Measurements from ENCODE around the gene GRIK3. TPM values are rescaled to one million over a fixed set of nuclear protein-coding genes. Genes with fewer than 3 reads are reported as not detected.

The GRIK3 gene
- total RNA-seq, 5 donors from 2014 or later (not counting 1 experiment from before 2014, with no cell fraction given) = 0.03 TPM; not detected in 4

GRCh38 chr1:37020653-37021277 lies 13.6 kb downstream of the GRIK3 start:
- Mint-ChIP-seq H3K4me1 (no peaks in the 10 kb centered on the region), H3K4me3 (no peak overlapping the region), H3K27ac (no peak overlapping the region), H3K9me3 (no peaks in the 10 kb centered on the region), H3K36me3 (no peaks in the 10 kb centered on the region), H3K27me3 (peaks cover 24 to 38% of the 10 kb centered on the region in 2 donors)
- Histone ChIP-seq H3K4me3 (ENCODE audit: control insufficient read depth in 1 of 2, extremely low read depth in 1 of 2, low read length in 1 of 2) (no peak overlapping the region), H3K36me3 (ENCODE audit: control insufficient read depth in 2 of 2, extremely low read depth in 1 of 2, insufficient read depth in 1 of 2, low read length in 1 of 2) (no peaks in the 10 kb centered on the region), H3K9me3 (no peaks in the 10 kb centered on the region), H3K27me3 (replicated peaks in 1 of 2; ENCODE audit: control insufficient read depth in 2 of 2, extremely low read depth in 1 of 2, insufficient read depth in 2 of 2, low read length in 1 of 2) (peaks cover 0 to 3% of the 10 kb centered on the region in 2 experiments), H3K4me1 (ENCODE audit: control insufficient read depth in 1 of 2, extremely low read depth in 1 of 2, insufficient read depth in 2 of 2, low read length in 2 of 2) (no peaks in the 10 kb centered on the region), H3K27ac (ENCODE audit: low read length) (no peak overlapping the region)
- DNase-seq = no peak
- ChIA-PET POLR2A (no interaction called here), CTCF (no interaction called here)
- WGBS (ENCODE audit: insufficient coverage) = no CpG with 5 or more reads among the region's 8 CpGs
- no peak for ATAC-seq (replicated peaks in 1 of 4)

DNA sequence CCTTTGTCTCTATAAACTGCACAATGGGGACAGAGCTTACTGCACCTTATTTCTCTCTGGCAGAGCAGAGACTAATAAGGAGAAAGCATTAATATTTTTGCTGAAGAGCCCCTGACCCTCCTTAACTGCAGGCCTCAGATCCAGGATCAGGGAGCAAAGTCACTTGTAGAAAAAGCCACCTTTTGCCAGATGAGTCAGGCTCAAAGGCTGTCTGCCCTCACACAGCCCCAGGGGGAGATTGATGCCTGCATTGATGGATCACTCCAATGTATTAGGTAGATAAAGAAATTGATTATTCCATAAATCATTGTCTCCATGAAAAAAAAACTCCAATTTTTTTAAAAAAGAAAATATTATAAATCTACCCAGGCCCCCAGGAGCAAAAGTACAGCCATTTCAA lies 15.8 kb downstream of the GRIK3 start:
- Mint-ChIP-seq H3K9me3 (no peaks in the 10 kb centered on the region), H3K27me3 (peaks cover 26 to 38% of the 10 kb centered on the region in 2 donors), H3K36me3 (no peaks in the 10 kb centered on the region), H3K27ac (no peak overlapping the region), H3K4me3 (no peak overlapping the region), H3K4me1 (no peaks in the 10 kb centered on the region)
- ChIA-PET POLR2A (no interaction called here), CTCF (no interaction called here)
- Histone ChIP-seq H3K4me1 (ENCODE audit: control insufficient read depth in 1 of 2, extremely low read depth in 1 of 2, insufficient read depth in 2 of 2, low read length in 2 of 2) (no peaks in the 10 kb centered on the region), H3K4me3 (ENCODE audit: control insufficient read depth in 1 of 2, extremely low read depth in 1 of 2, low read length in 1 of 2) (no peak overlapping the region), H3K27ac (ENCODE audit: low read length) (no peak overlapping the region), H3K36me3 (ENCODE audit: control insufficient read depth in 2 of 2, extremely low read depth in 1 of 2, insufficient read depth in 1 of 2, low read length in 1 of 2) (no peaks in the 10 kb centered on the region), H3K27me3 (replicated peaks in 1 of 2; ENCODE audit: control insufficient read depth in 2 of 2, extremely low read depth in 1 of 2, insufficient read depth in 2 of 2, low read length in 1 of 2) (peaks cover 0 to 7% of the 10 kb centered on the region in 2 experiments), H3K9me3 (no peaks in the 10 kb centered on the region)
- no peak for ATAC-seq (replicated peaks in 1 of 4)
- DNase-seq = no peak

GRCh38 chr1:37017720-37018119 lies 16.6 kb downstream of the GRIK3 start:
- 60% methylated on average over 1 of the region's 4 CpGs for WGBS (ENCODE audit: insufficient coverage)
- ATAC-seq (replicated peaks in 1 of 4) = no peak
- ChIA-PET POLR2A (no interaction called here), CTCF (interaction anchor here in 1 of 2 donors (1.0 kb wide), 1 partner anchor 232 kb away, joined by 4 read pairs; no protein-coding TSS in a partner anchor)
- H3K27ac Mint-ChIP-seq = no peak overlapping the region
- no peaks in the 10 kb centered on the region for H3K36me3 Mint-ChIP-seq
- H3K36me3 ChIP-seq (ENCODE audit: control insufficient read depth in 2 of 2, extremely low read depth in 1 of 2, insufficient read depth in 1 of 2, low read length in 1 of 2) = no peaks in the 10 kb centered on the region
- no peak for DNase-seq
- H3K9me3 Mint-ChIP-seq = no peaks in the 10 kb centered on the region
- no peaks in the 10 kb centered on the region for H3K9me3 ChIP-seq
- H3K4me3 ChIP-seq (ENCODE audit: control insufficient read depth in 1 of 2, extremely low read depth in 1 of 2, low read length in 1 of 2) = no peak overlapping the region
- no peaks in the 10 kb centered on the region for H3K4me1 Mint-ChIP-seq
- no peak overlapping the region for H3K4me3 Mint-ChIP-seq
- no peak overlapping the region for H3K27ac ChIP-seq (ENCODE audit: low read length)
- H3K27me3 ChIP-seq (replicated peaks in 1 of 2; ENCODE audit: control insufficient read depth in 2 of 2, extremely low read depth in 1 of 2, insufficient read depth in 2 of 2, low read length in 1 of 2) = peaks cover 0 to 9% of the 10 kb centered on the region in 2 experiments
- H3K4me1 ChIP-seq (ENCODE audit: control insufficient read depth in 1 of 2, extremely low read depth in 1 of 2, insufficient read depth in 2 of 2, low read length in 2 of 2) = no peaks in the 10 kb centered on the region
- peaks cover 26 to 31% of the 10 kb centered on the region in 2 donors for H3K27me3 Mint-ChIP-seq

- H3K27me3 Mint-ChIP-seq = peaks cover 26% of the 10 kb centered on the region in 2 donors
- peaks cover 0 to 9% of the 10 kb centered on the region in 2 experiments for H3K27me3 ChIP-seq (replicated peaks in 1 of 2; ENCODE audit: control insufficient read depth in 2 of 2, extremely low read depth in 1 of 2, insufficient read depth in 2 of 2, low read length in 1 of 2)
- CTCF ChIA-PET = no interaction called here
- no peaks in the 10 kb centered on the region for H3K4me1 Mint-ChIP-seq
- DNase-seq = no peak
- H3K9me3 Mint-ChIP-seq = no peaks in the 10 kb centered on the region
- H3K4me1 ChIP-seq (ENCODE audit: control insufficient read depth in 1 of 2, extremely low read depth in 1 of 2, insufficient read depth in 2 of 2, low read length in 2 of 2) = no peaks in the 10 kb centered on the region
- no peak overlapping the region for H3K27ac ChIP-seq (ENCODE audit: low read length)
- H3K36me3 ChIP-seq (ENCODE audit: control insufficient read depth in 2 of 2, extremely low read depth in 1 of 2, insufficient read depth in 1 of 2, low read length in 1 of 2) = no peaks in the 10 kb centered on the region
- no peak overlapping the region for H3K4me3 Mint-ChIP-seq
- POLR2A ChIA-PET = no interaction called here
- H3K4me3 ChIP-seq (ENCODE audit: control insufficient read depth in 1 of 2, extremely low read depth in 1 of 2, low read length in 1 of 2) = no peak overlapping the region
- H3K36me3 Mint-ChIP-seq = no peaks in the 10 kb centered on the region
- H3K27ac Mint-ChIP-seq = no peak overlapping the region
- ATAC-seq (replicated peaks in 1 of 4) = no peak
- H3K9me3 ChIP-seq = no peaks in the 10 kb centered on the region
These were observed 18.2 kb downstream of the GRIK3 start for GRCh38 chr1:37016121-37016520.

DNA sequence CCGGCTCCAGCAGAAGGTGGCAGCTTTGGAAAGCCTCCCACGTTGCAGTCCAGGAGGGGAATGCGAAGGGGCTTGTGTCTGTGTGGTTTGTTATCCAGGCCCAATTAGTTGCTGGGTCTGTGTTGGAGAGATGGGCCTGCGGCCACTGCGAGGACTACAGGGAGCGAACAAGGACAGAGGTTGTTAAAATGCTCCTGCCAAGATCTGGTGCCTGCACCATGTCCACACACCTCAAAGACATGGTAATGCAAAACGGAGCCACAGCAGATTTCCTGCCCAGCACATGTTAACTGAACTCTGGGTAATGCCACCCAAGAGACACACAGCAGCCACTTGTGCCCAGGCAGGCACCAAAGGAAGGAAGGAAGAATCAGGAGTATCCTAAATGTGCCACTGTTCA lies 18.6 kb downstream of the GRIK3 start:
- DNase-seq = no peak
- Histone ChIP-seq H3K4me1 (ENCODE audit: control insufficient read depth in 1 of 2, extremely low read depth in 1 of 2, insufficient read depth in 2 of 2, low read length in 2 of 2) (no peaks in the 10 kb centered on the region), H3K27me3 (replicated peaks in 1 of 2; ENCODE audit: control insufficient read depth in 2 of 2, extremely low read depth in 1 of 2, insufficient read depth in 2 of 2, low read length in 1 of 2) (peaks cover 0 to 9% of the 10 kb centered on the region in 2 experiments), H3K27ac (ENCODE audit: low read length) (no peak overlapping the region), H3K4me3 (ENCODE audit: control insufficient read depth in 1 of 2, extremely low read depth in 1 of 2, low read length in 1 of 2) (no peak overlapping the region), H3K36me3 (ENCODE audit: control insufficient read depth in 2 of 2, extremely low read depth in 1 of 2, insufficient read depth in 1 of 2, low read length in 1 of 2) (no peaks in the 10 kb centered on the region), H3K9me3 (no peaks in the 10 kb centered on the region)
- H3K4me3 Mint-ChIP-seq = no peak overlapping the region
- no peaks in the 10 kb centered on the region for H3K9me3 Mint-ChIP-seq
- ChIA-PET POLR2A (no interaction called here), CTCF (no interaction called here)
- ATAC-seq (replicated peaks in 1 of 4) = no peak
- H3K36me3 Mint-ChIP-seq = no peaks in the 10 kb centered on the region
- no peaks in the 10 kb centered on the region for H3K4me1 Mint-ChIP-seq
- no peak overlapping the region for H3K27ac Mint-ChIP-seq
- 80% methylated on average over 6 of the region's 7 CpGs for WGBS (ENCODE audit: insufficient coverage)
- H3K27me3 Mint-ChIP-seq = peaks cover 22 to 26% of the 10 kb centered on the region in 2 donors

GRCh38 chr1:37012226-37012625 lies 22.1 kb downstream of the GRIK3 start:
- DNase-seq = no peak
- Mint-ChIP-seq H3K27me3 (peaks cover 11 to 14% of the 10 kb centered on the region in 2 donors), H3K27ac (no peak overlapping the region), H3K36me3 (no peaks in the 10 kb centered on the region), H3K4me1 (no peaks in the 10 kb centered on the region), H3K9me3 (no peaks in the 10 kb centered on the region), H3K4me3 (no peak overlapping the region)
- ChIA-PET CTCF (no interaction called here), POLR2A (no interaction called here)
- no peaks in the 10 kb centered on the region for H3K36me3 ChIP-seq (ENCODE audit: control insufficient read depth in 2 of 2, extremely low read depth in 1 of 2, insufficient read depth in 1 of 2, low read length in 1 of 2)
- no peak overlapping the region for H3K4me3 ChIP-seq (ENCODE audit: control insufficient read depth in 1 of 2, extremely low read depth in 1 of 2, low read length in 1 of 2)
- no peaks in the 10 kb centered on the region for H3K9me3 ChIP-seq
- no peak for ATAC-seq (replicated peaks in 1 of 4)
- peaks cover 0 to 9% of the 10 kb centered on the region in 2 experiments for H3K27me3 ChIP-seq (replicated peaks in 1 of 2; ENCODE audit: control insufficient read depth in 2 of 2, extremely low read depth in 1 of 2, insufficient read depth in 2 of 2, low read length in 1 of 2)
- no peak overlapping the region for H3K27ac ChIP-seq (ENCODE audit: low read length)
- 74% methylated on average over 4 of the region's 6 CpGs for WGBS (ENCODE audit: insufficient coverage)
- H3K4me1 ChIP-seq (ENCODE audit: control insufficient read depth in 1 of 2, extremely low read depth in 1 of 2, insufficient read depth in 2 of 2, low read length in 2 of 2) = no peaks in the 10 kb centered on the region

- H3K9me3 ChIP-seq = no peaks in the 10 kb centered on the region
- H3K9me3 Mint-ChIP-seq = no peaks in the 10 kb centered on the region
- DNase-seq (no peak), ATAC-seq (replicated peaks in 1 of 4) (no peak)
- ChIA-PET POLR2A (no interaction called here), CTCF (no interaction called here)
- peaks cover 0 to 12% of the 10 kb centered on the region in 2 experiments for H3K27me3 ChIP-seq (replicated peaks in 1 of 2; ENCODE audit: control insufficient read depth in 2 of 2, extremely low read depth in 1 of 2, insufficient read depth in 2 of 2, low read length in 1 of 2)
- no peaks in the 10 kb centered on the region for H3K4me1 ChIP-seq (ENCODE audit: control insufficient read depth in 1 of 2, extremely low read depth in 1 of 2, insufficient read depth in 2 of 2, low read length in 2 of 2)
- no peak overlapping the region for H3K4me3 Mint-ChIP-seq
- no peaks in the 10 kb centered on the region for H3K36me3 ChIP-seq (ENCODE audit: control insufficient read depth in 2 of 2, extremely low read depth in 1 of 2, insufficient read depth in 1 of 2, low read length in 1 of 2)
- peaks cover 13 to 16% of the 10 kb centered on the region in 2 donors for H3K27me3 Mint-ChIP-seq
- 64% methylated on average over 2 of the region's 4 CpGs for WGBS (ENCODE audit: insufficient coverage)
- no peak overlapping the region for H3K27ac ChIP-seq (ENCODE audit: low read length)
- no peaks in the 10 kb centered on the region for H3K4me1 Mint-ChIP-seq
- no peak overlapping the region for H3K27ac Mint-ChIP-seq
- H3K36me3 Mint-ChIP-seq = no peaks in the 10 kb centered on the region
- H3K4me3 ChIP-seq (ENCODE audit: control insufficient read depth in 1 of 2, extremely low read depth in 1 of 2, low read length in 1 of 2) = no peak overlapping the region
These were observed 24.3 kb downstream of the GRIK3 start for GRCh38 chr1:37010011-37010410.

All from T-cell (primary cell).